Measurements from ENCODE around the gene PWP1. TPM values are rescaled to one million over a fixed set of nuclear protein-coding genes. Genes with fewer than 3 reads are reported as not detected.

Gene PWP1
- total RNA-seq, 1 experiment from 2014 or later: 77.7 TPM

- Histone ChIP-seq H3K36me3 (ENCODE audit: insufficient read depth, low read length, poor library complexity, severe bottlenecking) (peaks cover 41% of the 10 kb centered on the region), H3K27me3 (replicated peaks; ENCODE audit: insufficient read depth, low read depth, low read length, poor library complexity) (no peaks in the 10 kb centered on the region), H3K4me1 (ENCODE audit: insufficient read depth, low read length, poor library complexity, severe bottlenecking) (no peaks in the 10 kb centered on the region), H3K4me3 (ENCODE audit: low read depth, low read length, poor library complexity, severe bottlenecking) (no peak overlapping the region), H3K9me3 (ENCODE audit: low read depth, low read length, poor library complexity, severe bottlenecking) (no peaks in the 10 kb centered on the region), H3K27ac (ENCODE audit: low read depth, low read length, poor library complexity, severe bottlenecking) (no peak overlapping the region)
- intact Hi-C loops (cut with micrococcal nuclease; ENCODE audit: unreplicated experiment): no loop called here
- POLR2A ChIA-PET (ENCODE audit: low non-redundant PET): no interaction called here
- CTCF ChIA-PET: no interaction called here
- BruUV-seq (replicated peaks): no TSS peak
- no peak for DNase-seq (ENCODE audit: low spot score)
- no peak for TF ChIP-seq EZH2 (IDR thresholded peaks at IDR 0.05; ENCODE audit: borderline replicate concordance, low read depth, low read length, poor library complexity, severe bottlenecking)
- TF ChIP-seq CTCF (conservative IDR thresholded peaks at IDR 0.05; ENCODE audit: low read depth, low read length): no peak
Measured at GRCh38 chr12:107734139-107734538, 48.5 kb downstream of the PWP1 start.

GRCh38 chr12:107735763-107736162 lies 50.2 kb downstream of the PWP1 start:
- intact Hi-C loops (cut with micrococcal nuclease; ENCODE audit: unreplicated experiment): no loop called here
- no peaks in the 10 kb centered on the region for H3K4me1 ChIP-seq (ENCODE audit: insufficient read depth, low read length, poor library complexity, severe bottlenecking)
- peaks cover 57% of the 10 kb centered on the region for H3K36me3 ChIP-seq (ENCODE audit: insufficient read depth, low read length, poor library complexity, severe bottlenecking)
- H3K27ac ChIP-seq (ENCODE audit: low read depth, low read length, poor library complexity, severe bottlenecking): no peak overlapping the region
- TF ChIP-seq EZH2 (IDR thresholded peaks at IDR 0.05; ENCODE audit: borderline replicate concordance, low read depth, low read length, poor library complexity, severe bottlenecking) (no peak), CTCF (conservative IDR thresholded peaks at IDR 0.05; ENCODE audit: low read depth, low read length) (no peak)
- ChIA-PET CTCF (no interaction called here), POLR2A (ENCODE audit: low non-redundant PET) (no interaction called here)
- H3K4me3 ChIP-seq (ENCODE audit: low read depth, low read length, poor library complexity, severe bottlenecking): no peak overlapping the region
- H3K27me3 ChIP-seq (replicated peaks; ENCODE audit: insufficient read depth, low read depth, low read length, poor library complexity): no peaks in the 10 kb centered on the region
- DNase-seq (ENCODE audit: low spot score): no peak
- no peaks in the 10 kb centered on the region for H3K9me3 ChIP-seq (ENCODE audit: low read depth, low read length, poor library complexity, severe bottlenecking)
- BruUV-seq (replicated peaks): no TSS peak

GRCh38 chr12:107736914-107737313 lies 51.3 kb downstream of the PWP1 start:
- H3K36me3 ChIP-seq (ENCODE audit: insufficient read depth, low read length, poor library complexity, severe bottlenecking): peaks cover 69% of the 10 kb centered on the region
- POLR2A ChIA-PET (ENCODE audit: low non-redundant PET): no interaction called here

More at GRCh38 chr12:107736914-107737313, 51.3 kb downstream of the PWP1 start:
- Histone ChIP-seq H3K9me3 (ENCODE audit: low read depth, low read length, poor library complexity, severe bottlenecking) (no peaks in the 10 kb centered on the region), H3K4me3 (ENCODE audit: low read depth, low read length, poor library complexity, severe bottlenecking) (no peak overlapping the region), H3K27ac (ENCODE audit: low read depth, low read length, poor library complexity, severe bottlenecking) (no peak overlapping the region), H3K27me3 (replicated peaks; ENCODE audit: insufficient read depth, low read depth, low read length, poor library complexity) (no peaks in the 10 kb centered on the region), H3K4me1 (ENCODE audit: insufficient read depth, low read length, poor library complexity, severe bottlenecking) (no peaks in the 10 kb centered on the region)
- intact Hi-C loops (cut with micrococcal nuclease; ENCODE audit: unreplicated experiment): no loop called here
- BruUV-seq (replicated peaks): no TSS peak
- no peak for DNase-seq (ENCODE audit: low spot score)
- TF ChIP-seq EZH2 (IDR thresholded peaks at IDR 0.05; ENCODE audit: borderline replicate concordance, low read depth, low read length, poor library complexity, severe bottlenecking): no peak
- no peak for TF ChIP-seq CTCF (conservative IDR thresholded peaks at IDR 0.05; ENCODE audit: low read depth, low read length)
- CTCF ChIA-PET: no interaction called here
